ENCODE data around the gene MIPEP.

Gene MIPEP

GRCh38 chr13:23705583-23705982 lies 183.6 kb downstream of the MIPEP start:
- DNase-seq (ENCODE audit: low read depth): no peak
- in situ Hi-C loops (cut with HindIII; ENCODE audit: low sequenced_read_pairs): no loop called here

DNA sequence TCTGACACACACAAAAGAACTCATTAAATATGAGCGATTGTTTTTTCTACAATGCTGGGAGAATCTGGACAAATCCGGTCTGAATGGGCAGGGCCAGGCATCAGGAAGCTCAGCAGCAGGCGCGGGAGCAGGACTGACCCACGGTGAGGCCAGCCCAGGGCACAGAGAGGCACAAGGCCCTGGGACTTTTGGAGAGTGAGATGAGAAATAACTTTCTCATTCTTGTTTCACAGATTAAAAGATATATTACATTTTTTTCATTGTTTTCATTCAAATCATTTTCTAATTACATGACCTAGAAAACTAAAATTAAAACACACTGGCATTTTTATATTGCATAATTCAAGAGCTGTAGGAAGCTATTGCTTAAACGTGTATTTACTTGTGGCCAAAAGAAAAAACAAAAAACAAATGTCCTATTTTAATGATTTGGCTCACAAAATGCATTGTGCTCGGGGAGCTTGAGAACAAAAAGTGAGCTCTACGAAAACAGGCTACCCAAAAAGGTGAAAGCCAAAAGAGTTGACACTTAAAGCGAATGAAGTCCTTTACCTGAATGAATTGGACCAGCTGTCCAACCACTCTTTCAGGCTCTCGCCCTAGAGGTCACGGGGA lies 185.8 kb downstream of the MIPEP start:
- in situ Hi-C loops (cut with HindIII; ENCODE audit: low sequenced_read_pairs): no loop called here
- H3K4me3 ChIP-seq (ENCODE audit: low read depth, low read length): no peak overlapping the region
- TF ChIP-seq CTCF (IDR thresholded peaks at IDR 0.05; ENCODE audit: low read depth, low read length, missing control alignments): no peak
- DNase-seq (ENCODE audit: low read depth): no peak

More at GRCh38 chr13:23705583-23705982, 183.6 kb downstream of the MIPEP start:
- TF ChIP-seq CTCF (IDR thresholded peaks at IDR 0.05; ENCODE audit: low read depth, low read length, missing control alignments): no peak
- H3K4me3 ChIP-seq (ENCODE audit: low read depth, low read length): no peak overlapping the region

DNA sequence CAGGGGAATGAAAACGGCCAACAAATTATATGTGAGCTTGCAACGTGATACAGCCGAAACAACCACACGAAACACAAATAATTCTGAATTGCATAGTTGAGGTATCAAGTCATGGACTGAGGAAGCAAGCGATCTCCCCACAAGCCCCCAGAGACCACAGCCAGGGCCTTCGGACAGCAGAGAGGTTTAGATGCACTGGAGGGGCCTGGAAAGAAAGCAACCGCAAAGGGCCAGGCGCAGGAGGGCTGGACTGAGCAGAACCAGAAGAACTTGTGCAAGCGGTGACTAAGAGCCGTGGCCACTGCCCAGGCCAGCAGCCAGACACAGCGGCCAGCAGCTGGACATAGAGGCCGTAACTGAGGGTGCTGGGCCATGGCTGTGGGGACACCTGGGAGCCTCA lies 187.6 kb downstream of the MIPEP start:
- in situ Hi-C loops (cut with HindIII; ENCODE audit: low sequenced_read_pairs): no loop called here
- DNase-seq (ENCODE audit: low read depth): peak; percentile 58
- no peak overlapping the region for H3K4me3 ChIP-seq (ENCODE audit: low read depth, low read length)
- no peak for TF ChIP-seq CTCF (IDR thresholded peaks at IDR 0.05; ENCODE audit: low read depth, low read length, missing control alignments)

- no peak for TF ChIP-seq CTCF (IDR thresholded peaks at IDR 0.05; ENCODE audit: low read depth, low read length, missing control alignments)
- H3K4me3 ChIP-seq (ENCODE audit: low read depth, low read length): no peak overlapping the region
- DNase-seq (ENCODE audit: low read depth): no peak
- in situ Hi-C loops (cut with HindIII; ENCODE audit: low sequenced_read_pairs): no loop called here
Observed at GRCh38 chr13:23701186-23701585, 188.0 kb downstream of the MIPEP start.

DNA sequence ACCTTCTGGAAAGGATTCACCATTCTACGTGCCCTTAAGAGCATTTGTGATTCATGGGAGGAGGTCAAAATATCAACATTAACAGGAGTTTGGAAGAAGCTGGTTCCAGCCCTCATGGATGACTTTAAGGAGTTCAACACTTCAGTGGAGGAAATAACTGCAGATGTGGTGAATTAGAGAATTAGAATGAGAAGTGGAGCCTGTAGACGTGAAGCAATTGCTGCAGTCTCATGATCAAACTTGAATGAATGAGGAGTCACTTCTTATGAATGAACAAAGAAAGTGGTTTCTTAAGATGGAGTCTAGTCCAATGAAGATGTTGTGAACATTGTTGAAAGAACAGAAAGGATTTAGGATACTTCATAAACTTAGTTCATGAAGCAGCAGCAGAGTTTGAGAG lies 189.9 kb downstream of the MIPEP start:
- TF ChIP-seq CTCF (IDR thresholded peaks at IDR 0.05; ENCODE audit: low read depth, low read length, missing control alignments): no peak
- H3K4me3 ChIP-seq (ENCODE audit: low read depth, low read length): no peak overlapping the region
- DNase-seq (ENCODE audit: low read depth): no peak
- in situ Hi-C loops (cut with HindIII; ENCODE audit: low sequenced_read_pairs): no loop called here

- TF ChIP-seq CTCF (IDR thresholded peaks at IDR 0.05; ENCODE audit: low read depth, low read length, missing control alignments): no peak
- no peak overlapping the region for H3K4me3 ChIP-seq (ENCODE audit: low read depth, low read length)
- DNase-seq (ENCODE audit: low read depth): no peak
- in situ Hi-C loops (cut with HindIII; ENCODE audit: low sequenced_read_pairs): no loop called here
Observed at GRCh38 chr13:23697772-23698313, 191.4 kb downstream of the MIPEP start.
